GM12875 (cell line): Measurements from ENCODE around the gene CHI3L1.
A peak's percentile ranks its signal among the peaks of the same experiment; 100 is the strongest.

Source experiments
- H3K4me3 ChIP-seq: one replicate; pipeline ENCODE4 v1.5.1; 2011; ENCODE audit warnings: low read depth, low read length, control low read depth
- CTCF ChIP-seq: IDR thresholded peaks from 2 replicates; pipeline ENCODE4 v1.5.1; 2011; ENCODE audit warnings: low read depth, mild to moderate bottlenecking, control low read depth, inconsistent platforms, low read length, moderate library complexity, borderline replicate concordance; ENCODE audit not compliant: insufficient read depth

Gene CHI3L1

GRCh38 chr1:203219934-203220333 is 33.4 kb upstream of the CHI3L1 start:
- no peak overlapping the region for H3K4me3 ChIP-seq
- TF ChIP-seq CTCF, result no peak

GRCh38 chr1:203219171-203219570 is 32.7 kb upstream of the CHI3L1 start:
- no peak for TF ChIP-seq CTCF
- H3K4me3 ChIP-seq, result no peak overlapping the region

GRCh38 chr1:203217668-203218067 is 31.2 kb upstream of the CHI3L1 start:
- no peak overlapping the region for H3K4me3 ChIP-seq
- no peak for TF ChIP-seq CTCF

- TF ChIP-seq CTCF, result no peak
- H3K4me3 ChIP-seq, result no peak overlapping the region
Measured at GRCh38 chr1:203217139-203217655, 30.7 kb upstream of the CHI3L1 start.

GRCh38 chr1:203216274-203217138 is 30.0 kb upstream of the CHI3L1 start:
- peak; percentile 68 for TF ChIP-seq CTCF
- no peak overlapping the region for H3K4me3 ChIP-seq

- TF ChIP-seq CTCF, result no peak
Measured at GRCh38 chr1:203215573-203215972, 29.1 kb upstream of the CHI3L1 start.

GRCh38 chr1:203214871-203215270 is 28.4 kb upstream of the CHI3L1 start:
- no peak for TF ChIP-seq CTCF
- no peak overlapping the region for H3K4me3 ChIP-seq

More at GRCh38 chr1:203215573-203215972, 29.1 kb upstream of the CHI3L1 start:
- H3K4me3 ChIP-seq, result no peak overlapping the region
